Left ventricle myocardium inferior (tissue), 1 donor: ENCODE data around the gene ALDH1A1. TPM values are rescaled to one million over a fixed set of nuclear protein-coding genes. Genes with fewer than 3 reads are reported as not detected.

Experiments
- DNase-seq: peaks from one replicate; pipeline ENCODE4 v3.0.0-alpha.2; 2020
- H3K27ac ChIP-seq: fragments of 200-600 bp; replicated peaks from 2 replicates; pipeline ENCODE4 v1.8.0; 2021
- H3K27me3 ChIP-seq: fragments of 200-600 bp; 2 replicates; pipeline ENCODE4 v1.8.0; 2021; ENCODE audit warnings: low read depth
- H3K36me3 ChIP-seq: fragments of 200-600 bp; 2 replicates; pipeline ENCODE4 v1.8.0; 2021
- H3K4me1 ChIP-seq: fragments of 200-600 bp; 2 replicates; pipeline ENCODE4 v1.8.0; 2021
- H3K4me3 ChIP-seq: fragments of 200-600 bp; 2 replicates; pipeline ENCODE4 v1.8.0; 2021; ENCODE audit warnings: mild to moderate bottlenecking, moderate library complexity
- H3K9me3 ChIP-seq: fragments of 200-600 bp; replicated peaks from 2 replicates; pipeline ENCODE4 v1.8.0; 2021
- CTCF ChIP-seq: fragments of 200-600 bp; IDR thresholded peaks from 2 replicates; pipeline ENCODE4 v1.8.0; 2021; ENCODE audit warnings: antibody characterized with exemption, mild to moderate bottlenecking, borderline replicate concordance
- intact Hi-C: fragments of 100-400 bp; cut with micrococcal nuclease; formaldehyde crosslinking; loops from one replicate; pipeline ENCODE4 v1.11.0; 2022
- total RNA-seq: library from RNA; stranded (reverse); fragmentation: NEBNext Ultra II Directional; extraction: Animal tissue kit (Norgen Biotek cat#: 25700); gene quantifications from one replicate; pipeline ENCODE4 v1.2.1, GENCODE V29; 2021
- donor health status: DM: no; HTN: yes; CAD: no; lungs with severe emphysema.

The ALDH1A1 gene
- total RNA-seq, 1 donor from 2014 or later, result 20.7 TPM

DNA sequence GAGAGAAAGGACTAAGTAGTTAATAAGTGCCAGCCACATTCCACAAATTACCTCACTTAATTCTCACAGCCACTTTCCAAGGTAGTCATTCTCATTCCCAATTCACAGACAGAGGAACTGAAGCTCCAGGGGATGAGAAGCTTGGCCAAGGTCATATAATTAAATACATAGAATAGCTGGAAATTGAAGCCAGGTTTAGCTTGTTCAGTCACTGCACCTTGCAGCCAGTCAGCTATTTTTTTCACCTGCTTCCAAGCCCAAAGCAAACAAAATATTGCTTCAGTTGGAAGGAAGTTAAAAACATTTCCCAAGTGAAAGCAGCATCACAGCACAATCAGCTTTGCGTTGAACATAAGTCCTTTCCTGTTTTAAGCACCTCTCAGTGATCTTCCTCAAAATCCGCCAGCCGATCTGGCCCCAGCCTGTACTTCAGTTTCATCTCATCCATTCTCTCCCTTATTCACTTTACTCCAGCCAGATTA, 4.8 kb downstream of the ALDH1A1 start:
- Histone ChIP-seq H3K27ac (peak overlapping the region; percentile 68), H3K4me1 (peaks cover 5% of the 10 kb centered on the region), H3K9me3 (no peaks in the 10 kb centered on the region), H3K27me3 (no peaks in the 10 kb centered on the region), H3K4me3 (peak overlapping the region; percentile 18), H3K36me3 (no peaks in the 10 kb centered on the region)
- no peak for DNase-seq
- no peak for TF ChIP-seq CTCF
- intact Hi-C loops, result no loop called here

DNA sequence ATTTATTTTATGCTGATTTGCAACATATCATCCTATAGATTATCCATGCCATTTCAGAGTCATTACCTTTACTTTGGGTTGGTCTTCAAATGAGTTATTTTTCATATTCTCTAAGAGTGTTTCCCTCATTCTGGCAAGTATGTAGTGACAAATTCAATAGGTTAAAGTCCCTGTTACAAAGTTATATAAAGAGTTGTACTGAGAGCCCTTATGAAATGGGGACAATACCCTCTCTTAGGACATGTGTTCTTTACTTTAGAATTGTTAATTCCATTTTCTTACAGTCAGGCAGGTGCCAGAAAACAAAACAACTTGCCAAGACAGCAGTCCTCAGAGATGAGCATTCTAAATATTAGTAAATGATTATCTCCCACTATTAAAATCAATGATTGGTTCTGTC, 6.0 kb downstream of the ALDH1A1 start:
- intact Hi-C loops, result no loop called here

DNA sequence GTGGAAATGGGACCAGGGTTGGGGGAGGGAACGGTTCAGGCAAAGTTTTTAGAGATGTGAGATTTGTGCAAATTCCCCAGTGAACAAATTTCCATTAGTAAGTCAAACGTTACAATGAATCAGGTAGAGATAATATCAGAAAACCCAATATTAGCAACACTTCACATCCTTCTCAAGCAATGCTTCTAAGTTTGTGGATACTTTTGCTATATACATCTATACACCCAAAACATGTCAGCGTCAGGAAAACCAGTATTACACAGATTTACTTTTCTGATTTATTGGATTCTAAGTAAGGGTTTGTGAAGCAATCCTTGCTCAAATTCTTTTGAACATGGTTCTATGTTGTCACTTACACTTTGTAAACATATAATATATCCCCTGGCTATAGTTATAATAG, 6.5 kb downstream of the ALDH1A1 start:
- Histone ChIP-seq H3K4me3 (no peak overlapping the region), H3K27ac (no peak overlapping the region), H3K9me3 (no peaks in the 10 kb centered on the region), H3K27me3 (no peaks in the 10 kb centered on the region), H3K4me1 (no peaks in the 10 kb centered on the region), H3K36me3 (no peaks in the 10 kb centered on the region)
- intact Hi-C loops, result no loop called here
- TF ChIP-seq CTCF, result no peak
- DNase-seq, result no peak

More for the DNA sequence above, 6.0 kb downstream of the ALDH1A1 start:
- H3K27ac ChIP-seq, result no peak overlapping the region
- H3K9me3 ChIP-seq, result no peaks in the 10 kb centered on the region
- no peaks in the 10 kb centered on the region for H3K36me3 ChIP-seq
- TF ChIP-seq CTCF, result no peak
- H3K4me3 ChIP-seq, result no peak overlapping the region
- H3K4me1 ChIP-seq, result no peaks in the 10 kb centered on the region
- no peak for DNase-seq
- no peaks in the 10 kb centered on the region for H3K27me3 ChIP-seq

GRCh38 chr9:72945391-72945790, 7.5 kb downstream of the ALDH1A1 start:
- H3K27me3 ChIP-seq, result no peaks in the 10 kb centered on the region
- H3K4me3 ChIP-seq, result no peak overlapping the region
- no peaks in the 10 kb centered on the region for H3K36me3 ChIP-seq
- H3K27ac ChIP-seq, result no peak overlapping the region
- no peak for DNase-seq
- TF ChIP-seq CTCF, result no peak
- intact Hi-C loops, result no loop called here
- no peaks in the 10 kb centered on the region for H3K9me3 ChIP-seq
- H3K4me1 ChIP-seq, result no peaks in the 10 kb centered on the region

DNA sequence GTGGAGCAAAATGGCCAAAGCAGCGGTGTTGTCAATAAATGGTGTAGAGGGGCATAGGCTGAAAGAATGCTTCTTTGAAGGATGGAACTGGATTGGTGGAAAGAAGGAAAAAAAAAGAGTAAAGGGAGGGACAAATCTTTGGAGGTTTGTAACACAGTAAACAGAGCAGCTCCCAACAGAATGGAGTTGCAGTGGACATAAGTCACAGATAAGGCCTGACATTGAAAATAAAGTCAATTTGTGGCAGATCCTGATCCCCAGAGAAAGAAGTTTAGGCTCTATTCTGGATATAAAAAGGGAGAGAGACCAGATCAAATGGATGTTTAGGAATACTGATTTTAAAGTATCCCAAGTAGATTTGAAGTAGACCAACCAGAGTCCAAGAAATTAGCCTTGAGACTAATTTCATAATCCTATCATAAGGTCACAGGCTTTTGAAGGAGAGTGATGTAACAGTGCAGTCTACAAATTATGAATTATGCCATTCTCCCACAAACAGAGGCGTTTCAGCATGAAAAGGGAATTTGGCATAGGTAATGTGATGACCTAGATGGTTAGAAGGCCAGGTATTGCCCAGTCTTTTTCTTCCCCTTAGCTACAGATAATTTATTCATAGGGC, 8.9 kb downstream of the ALDH1A1 start:
- no peak for TF ChIP-seq CTCF
- Histone ChIP-seq H3K36me3 (no peaks in the 10 kb centered on the region), H3K4me3 (no peak overlapping the region), H3K9me3 (no peaks in the 10 kb centered on the region), H3K4me1 (no peaks in the 10 kb centered on the region), H3K27me3 (no peaks in the 10 kb centered on the region), H3K27ac (no peak overlapping the region)
- intact Hi-C loops, result no loop called here
- DNase-seq, result no peak
